Keratinocyte (primary cell): Measurements from ENCODE around the gene PTPDC1. TPM values are rescaled to one million over a fixed set of nuclear protein-coding genes. Genes with fewer than 3 reads are reported as not detected.

Experiments
- DNase-seq: peaks from one replicate; pipeline ENCODE4 v3.0.0-alpha.2; 2011; ENCODE audit warnings: low read depth, missing footprints, low spot score
- FAIRE-seq: peaks from 2 replicates; lab custom pipeline; 2011; peaks lifted over from hg19 to GRCh38; lab: Jason Lieb, UNC
- H2AFZ ChIP-seq: 2 replicates; pipeline ENCODE4 v1.6.0; 2012; ENCODE audit warnings: low read length, control low read depth, inconsistent platforms; ENCODE audit not compliant: control insufficient read depth
- H3K27ac ChIP-seq: 2 replicates; pipeline ENCODE4 v1.5.1; 2011; ENCODE audit warnings: low read length; ENCODE audit not compliant: control insufficient read depth, insufficient read depth
- H3K27me3 ChIP-seq: 3 replicates; pipeline ENCODE4 v1.6.0; 2011; ENCODE audit warnings: low read length; ENCODE audit not compliant: control insufficient read depth, insufficient read depth; ENCODE audit errors: extremely low read depth
- H3K36me3 ChIP-seq, 2 experiments: 2 replicates in 1 of 2; 3 replicates in 1 of 2; pipeline ENCODE4 v1.5.1; 2011; ENCODE audit warnings: low read length in 2 of 2, mild to moderate bottlenecking in 1 of 2; ENCODE audit not compliant: control insufficient read depth in 2 of 2, insufficient read depth in 2 of 2; ENCODE audit errors: extremely low read depth in 1 of 2
- H3K4me1 ChIP-seq: 3 replicates; pipeline ENCODE4 v1.5.1; 2011; ENCODE audit warnings: low read length; ENCODE audit not compliant: control insufficient read depth, insufficient read depth; ENCODE audit errors: extremely low read depth
- H3K4me2 ChIP-seq: 3 replicates; pipeline ENCODE4 v1.6.0; 2011; ENCODE audit warnings: low read depth, low read length; ENCODE audit not compliant: control insufficient read depth, insufficient read depth; ENCODE audit errors: extremely low read depth
- H3K4me3 ChIP-seq, 3 experiments: fragments of 200-600 bp in 1 of 3; sonication (generic) in 1 of 3; 2 replicates in 2 of 3; 3 replicates in 1 of 3; pipeline ENCODE4 v1.5.1; 2011 to 2016; ENCODE audit warnings: low read length in 3 of 3, mild to moderate bottlenecking in 3 of 3, control low read depth in 2 of 3, inconsistent platforms in 1 of 3, low read depth in 1 of 3, mixed read lengths in 1 of 3, mixed run types in 1 of 3, moderate library complexity in 1 of 3; ENCODE audit not compliant: control insufficient read depth in 2 of 3, insufficient read depth in 2 of 3; ENCODE audit errors: extremely low read depth in 1 of 3
- H3K79me2 ChIP-seq: 2 replicates; pipeline ENCODE4 v1.6.0; 2012; ENCODE audit warnings: low read length; ENCODE audit not compliant: control insufficient read depth, insufficient read depth
- H3K9ac ChIP-seq: 3 replicates; pipeline ENCODE4 v1.6.0; 2011; ENCODE audit warnings: low read length; ENCODE audit not compliant: control insufficient read depth, insufficient read depth; ENCODE audit errors: extremely low read depth
- H3K9me1 ChIP-seq: 3 replicates; pipeline ENCODE4 v1.6.0; 2011; ENCODE audit warnings: low read length; ENCODE audit not compliant: control insufficient read depth, insufficient read depth; ENCODE audit errors: extremely low read depth
- H3K9me3 ChIP-seq: 2 replicates; pipeline ENCODE4 v1.5.1; 2012; ENCODE audit warnings: low read depth, low read length; ENCODE audit not compliant: control insufficient read depth
- H4K20me1 ChIP-seq: 3 replicates; pipeline ENCODE4 v1.6.0; 2011; ENCODE audit warnings: low read length; ENCODE audit not compliant: control insufficient read depth, insufficient read depth; ENCODE audit errors: extremely low read depth
- EZH2 ChIP-seq: IDR thresholded peaks from one replicate; pipeline ENCODE4 v1.6.1; 2012; ENCODE audit warnings: inconsistent platforms, mild to moderate bottlenecking, low read length, moderate library complexity
- dilution Hi-C: fragments of 300-500 bp; cut with MboI; formaldehyde crosslinking; loops from one replicate; pipeline ENCODE4 v1.7.0; 2020; ENCODE audit warnings: low sequenced_read_pairs; ENCODE audit not compliant: extremely low pct_ligation_motif_present
- polyA plus RNA-seq, 5 experiments: library from polyadenylated mRNA; depleted of rRNA in 3 of 5; stranded (reverse) in 3 of 5; stranded (forward) in 1 of 5; unstranded in 1 of 5; fragments of >200 nt; gene quantifications; 1 replicate in 1 of 5; 2 replicates in 3 of 5; 3 replicates in 1 of 5; pipeline versions ENCODE4 v1.2.1 to v1.2.3, GENCODE V29; 2011 to 2012; ENCODE audit warnings: missing spikeins in 2 of 5, low read depth in 1 of 5, low replicate concordance in 1 of 5
- TF ChIP-seq, protein P1 (sequence below), 3 experiments: IDR thresholded peaks in 1 of 3; conservative IDR thresholded peaks in 1 of 3; optimal IDR thresholded peaks in 1 of 3; 2 replicates in 2 of 3; 3 replicates in 1 of 3; pipeline versions ENCODE3 to v1.5.1; 2011; ENCODE audit warnings: low read length in 3 of 3, mild to moderate bottlenecking in 3 of 3, moderate library complexity in 2 of 3, control low read depth in 1 of 3, inconsistent platforms in 1 of 3; ENCODE audit not compliant: insufficient read depth in 2 of 3; ENCODE audit errors: extremely low read depth in 1 of 3

Gene PTPDC1
- polyA plus RNA-seq, 1 donor (not counting 4 experiments of a cell fraction or from before 2014, with no cell fraction given) = 8.2 TPM

DNA sequence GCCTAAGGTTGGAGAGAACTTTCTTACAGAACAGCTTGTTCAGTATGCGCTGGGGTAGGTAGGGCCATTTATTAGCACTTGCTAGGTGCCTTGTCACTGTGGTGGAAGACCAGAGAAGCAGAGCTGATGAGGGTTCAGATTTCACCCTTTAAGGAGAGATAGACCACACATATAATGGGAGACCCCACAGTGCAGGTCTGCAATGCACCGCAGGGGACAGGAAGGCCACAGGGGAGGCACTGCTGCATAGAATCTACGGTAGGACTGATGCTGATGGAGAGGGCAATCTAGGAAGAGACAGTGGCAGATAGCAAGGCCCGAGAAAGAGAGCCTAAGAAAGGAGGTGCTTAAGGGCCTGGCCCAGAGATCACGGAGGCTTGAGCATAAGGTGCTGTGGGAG is 64.2 kb downstream of the PTPDC1 start:
- dilution Hi-C loops = no loop called here
- TF ChIP-seq EZH2 = no peak
- TF ChIP-seq, protein P1, sequence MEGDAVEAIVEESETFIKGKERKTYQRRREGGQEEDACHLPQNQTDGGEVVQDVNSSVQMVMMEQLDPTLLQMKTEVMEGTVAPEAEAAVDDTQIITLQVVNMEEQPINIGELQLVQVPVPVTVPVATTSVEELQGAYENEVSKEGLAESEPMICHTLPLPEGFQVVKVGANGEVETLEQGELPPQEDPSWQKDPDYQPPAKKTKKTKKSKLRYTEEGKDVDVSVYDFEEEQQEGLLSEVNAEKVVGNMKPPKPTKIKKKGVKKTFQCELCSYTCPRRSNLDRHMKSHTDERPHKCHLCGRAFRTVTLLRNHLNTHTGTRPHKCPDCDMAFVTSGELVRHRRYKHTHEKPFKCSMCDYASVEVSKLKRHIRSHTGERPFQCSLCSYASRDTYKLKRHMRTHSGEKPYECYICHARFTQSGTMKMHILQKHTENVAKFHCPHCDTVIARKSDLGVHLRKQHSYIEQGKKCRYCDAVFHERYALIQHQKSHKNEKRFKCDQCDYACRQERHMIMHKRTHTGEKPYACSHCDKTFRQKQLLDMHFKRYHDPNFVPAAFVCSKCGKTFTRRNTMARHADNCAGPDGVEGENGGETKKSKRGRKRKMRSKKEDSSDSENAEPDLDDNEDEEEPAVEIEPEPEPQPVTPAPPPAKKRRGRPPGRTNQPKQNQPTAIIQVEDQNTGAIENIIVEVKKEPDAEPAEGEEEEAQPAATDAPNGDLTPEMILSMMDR (optimal IDR thresholded peaks at IDR 0.05 in 1 of 3, IDR thresholded peaks at IDR 0.05 in 1 of 3, conservative IDR thresholded peaks at IDR 0.05 in 1 of 3; ENCODE audit: extremely low read depth in 1 of 3, insufficient read depth in 2 of 3, low read length in 3 of 3) = no peak
- FAIRE-seq (no peak), DNase-seq (no peak)
- H3K9me1 ChIP-seq = no peaks in the 10 kb centered on the region
- no peak overlapping the region for H3K9ac ChIP-seq
- H3K4me3 ChIP-seq = no peak overlapping the region
- H3K79me2 ChIP-seq = no peaks in the 10 kb centered on the region
- no peak overlapping the region for H3K4me2 ChIP-seq
- H3K36me3 ChIP-seq = no peaks in the 10 kb centered on the region
- no peak overlapping the region for H3K27ac ChIP-seq
- H3K27me3 ChIP-seq = no peaks in the 10 kb centered on the region
- peaks cover 13% of the 10 kb centered on the region for H3K4me1 ChIP-seq
- no peaks in the 10 kb centered on the region for H3K9me3 ChIP-seq
- no peak overlapping the region for H2AFZ ChIP-seq
- no peaks in the 10 kb centered on the region for H4K20me1 ChIP-seq

DNA sequence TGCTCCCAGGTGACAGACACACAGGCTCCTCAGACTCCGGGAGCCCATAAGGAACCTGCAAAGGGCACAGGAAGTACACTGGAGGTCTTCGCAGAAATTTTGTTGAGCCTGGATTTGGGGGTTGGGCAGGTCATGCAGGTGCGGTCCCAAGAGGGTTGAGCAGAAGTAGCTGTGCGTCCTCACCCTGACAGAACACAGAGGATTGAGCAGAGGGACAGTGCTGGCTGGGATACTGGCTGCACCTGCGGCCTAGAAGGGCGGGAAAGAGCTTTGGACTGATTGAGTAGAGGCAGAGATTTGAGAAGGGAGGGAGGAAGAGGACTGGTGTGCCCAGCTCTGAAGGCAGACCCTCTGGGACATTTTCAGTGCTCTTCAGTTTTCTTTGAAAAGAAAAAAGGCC is 65.4 kb downstream of the PTPDC1 start:
- FAIRE-seq (no peak), DNase-seq (no peak)
- TF ChIP-seq, protein P1 (optimal IDR thresholded peaks at IDR 0.05 in 1 of 3, IDR thresholded peaks at IDR 0.05 in 1 of 3, conservative IDR thresholded peaks at IDR 0.05 in 1 of 3; ENCODE audit: extremely low read depth in 1 of 3, insufficient read depth in 2 of 3, low read length in 3 of 3) = no peak
- TF ChIP-seq EZH2 = no peak
- Histone ChIP-seq H3K4me2 (no peak overlapping the region), H2AFZ (no peak overlapping the region), H3K9me1 (no peaks in the 10 kb centered on the region), H3K27me3 (no peaks in the 10 kb centered on the region), H3K4me1 (peaks cover 9% of the 10 kb centered on the region), H3K79me2 (no peaks in the 10 kb centered on the region), H3K9ac (no peak overlapping the region), H4K20me1 (no peaks in the 10 kb centered on the region), H3K27ac (no peak overlapping the region), H3K36me3 (no peaks in the 10 kb centered on the region), H3K9me3 (no peaks in the 10 kb centered on the region), H3K4me3 (no peak overlapping the region)
- dilution Hi-C loops = no loop called here
